HepG2 (cell line): Measurements from ENCODE around the gene FITM1. TPM values are rescaled to one million over a fixed set of nuclear protein-coding genes. Genes with fewer than 3 reads are reported as not detected.

Experiments used
- ETV6 ChIP-seq: sonication (generic); formaldehyde crosslinking; conservative IDR thresholded peaks from 2 replicates; pipeline ENCODE4 v1.4.0; 2020; ENCODE audit warnings: missing genetic modification reagents
- GPBP1L1 ChIP-seq: sonication (generic); formaldehyde crosslinking; IDR thresholded peaks from 2 replicates; pipeline ENCODE4 v1.5.0; 2020; ENCODE audit warnings: mild to moderate bottlenecking, missing genetic modification reagents
- HDAC2 ChIP-seq: sonication (generic); formaldehyde crosslinking; IDR thresholded peaks from 2 replicates; pipeline ENCODE4 v1.4.0; 2020; ENCODE audit warnings: missing genetic modification reagents
- MED8 ChIP-seq: sonication (generic); formaldehyde crosslinking; IDR thresholded peaks from 2 replicates; pipeline ENCODE4 v1.8.1; 2023; ENCODE audit warnings: mild to moderate bottlenecking, missing genetic modification reagents; ENCODE audit not compliant: insufficient replicate concordance
- ZNF235 ChIP-seq: sonication (generic); formaldehyde crosslinking; IDR thresholded peaks from 2 replicates; pipeline ENCODE4 v1.8.1; 2023; ENCODE audit warnings: mild to moderate bottlenecking, missing genetic modification reagents, borderline replicate concordance
- ZNF24 ChIP-seq: fragments of 450-650 bp; IDR thresholded peaks from 2 replicates; pipeline ENCODE4 v1.6.1; 2017; ENCODE audit warnings: antibody characterized with exemption, mild to moderate bottlenecking
- ZNF770 ChIP-seq: sonication (generic); formaldehyde crosslinking; IDR thresholded peaks from 2 replicates; pipeline ENCODE4 v1.5.0; 2020; ENCODE audit warnings: mild to moderate bottlenecking, missing genetic modification reagents
- ZSCAN22 ChIP-seq: sonication (generic); formaldehyde crosslinking; IDR thresholded peaks from 2 replicates; pipeline ENCODE4 v1.4.0; 2020; ENCODE audit warnings: mild to moderate bottlenecking, missing genetic modification reagents
- ZSCAN5A ChIP-seq: sonication (generic); formaldehyde crosslinking; IDR thresholded peaks from 2 replicates; pipeline ENCODE4 v1.8.0; 2022; ENCODE audit warnings: mild to moderate bottlenecking, missing genetic modification reagents, borderline replicate concordance
- ZZZ3 ChIP-seq: sonication (generic); formaldehyde crosslinking; IDR thresholded peaks from 2 replicates; pipeline ENCODE4 v1.4.0; 2020; ENCODE audit warnings: missing genetic modification reagents, mild to moderate bottlenecking, borderline replicate concordance
- polyA plus RNA-seq, 8 experiments: library from polyadenylated mRNA; depleted of rRNA in 3 of 8; stranded (reverse) in 7 of 8; unstranded in 1 of 8; fragments of >200 nt; fragmentation: Illumina TruSeq in 4 of 8; extraction: Trizol in 4 of 8; gene quantifications; 2 replicates each; pipeline versions ENCODE4 v1.2.1 to v1.2.3, GENCODE V29; 2011 to 2016; ENCODE audit warnings: low read depth in 4 of 8, missing spikeins in 1 of 8, mixed read lengths in 1 of 8; ENCODE audit not compliant: insufficient read depth in 1 of 8
- total RNA-seq, 5 experiments: library from RNA; depleted of rRNA; stranded (reverse); fragments of >200 nt; fragmentation: Illumina TruSeq; extraction: Trizol; gene quantifications; 2 replicates each; pipeline ENCODE4 v1.2.3, GENCODE V29; 2016; ENCODE audit warnings: low read depth in 1 of 5
- TF ChIP-seq, protein P1 (sequence below): sonication (generic); formaldehyde crosslinking; IDR thresholded peaks from 2 replicates; pipeline ENCODE4 v1.4.0; 2020; ENCODE audit warnings: missing genetic modification reagents
- TF ChIP-seq, protein P2 (sequence below): sonication (generic); formaldehyde crosslinking; IDR thresholded peaks from 2 replicates; pipeline ENCODE4 v1.5.0; 2020; ENCODE audit warnings: mild to moderate bottlenecking, missing genetic modification reagents, borderline replicate concordance
- TF ChIP-seq, protein P3 (sequence below): conservative IDR thresholded peaks from 2 replicates; pipeline ENCODE4 v1.6.1; 2018; ENCODE audit warnings: missing genetic modification reagents

FITM1 gene
- total and polyA plus RNA-seq, 2 of the 13 experiments (the other 11 are each of a cell fraction or from before 2014, with no cell fraction given), result 2.7 to 5.8 TPM

GRCh38 chr14:24130717-24131548 lies 474 bp downstream of the FITM1 start (continued):
- TF ChIP-seq ZNF770 (CRISPR knock-in tag), result no peak
- TF ChIP-seq ZSCAN22 (CRISPR knock-in tag), result no peak
- no peak for TF ChIP-seq ZSCAN5A (CRISPR knock-in tag)
- TF ChIP-seq HDAC2 (CRISPR knock-in tag), result 0 out of 2 replicates have a peak, but pooled peaks have one; percentile 24
- TF ChIP-seq, protein P1, sequence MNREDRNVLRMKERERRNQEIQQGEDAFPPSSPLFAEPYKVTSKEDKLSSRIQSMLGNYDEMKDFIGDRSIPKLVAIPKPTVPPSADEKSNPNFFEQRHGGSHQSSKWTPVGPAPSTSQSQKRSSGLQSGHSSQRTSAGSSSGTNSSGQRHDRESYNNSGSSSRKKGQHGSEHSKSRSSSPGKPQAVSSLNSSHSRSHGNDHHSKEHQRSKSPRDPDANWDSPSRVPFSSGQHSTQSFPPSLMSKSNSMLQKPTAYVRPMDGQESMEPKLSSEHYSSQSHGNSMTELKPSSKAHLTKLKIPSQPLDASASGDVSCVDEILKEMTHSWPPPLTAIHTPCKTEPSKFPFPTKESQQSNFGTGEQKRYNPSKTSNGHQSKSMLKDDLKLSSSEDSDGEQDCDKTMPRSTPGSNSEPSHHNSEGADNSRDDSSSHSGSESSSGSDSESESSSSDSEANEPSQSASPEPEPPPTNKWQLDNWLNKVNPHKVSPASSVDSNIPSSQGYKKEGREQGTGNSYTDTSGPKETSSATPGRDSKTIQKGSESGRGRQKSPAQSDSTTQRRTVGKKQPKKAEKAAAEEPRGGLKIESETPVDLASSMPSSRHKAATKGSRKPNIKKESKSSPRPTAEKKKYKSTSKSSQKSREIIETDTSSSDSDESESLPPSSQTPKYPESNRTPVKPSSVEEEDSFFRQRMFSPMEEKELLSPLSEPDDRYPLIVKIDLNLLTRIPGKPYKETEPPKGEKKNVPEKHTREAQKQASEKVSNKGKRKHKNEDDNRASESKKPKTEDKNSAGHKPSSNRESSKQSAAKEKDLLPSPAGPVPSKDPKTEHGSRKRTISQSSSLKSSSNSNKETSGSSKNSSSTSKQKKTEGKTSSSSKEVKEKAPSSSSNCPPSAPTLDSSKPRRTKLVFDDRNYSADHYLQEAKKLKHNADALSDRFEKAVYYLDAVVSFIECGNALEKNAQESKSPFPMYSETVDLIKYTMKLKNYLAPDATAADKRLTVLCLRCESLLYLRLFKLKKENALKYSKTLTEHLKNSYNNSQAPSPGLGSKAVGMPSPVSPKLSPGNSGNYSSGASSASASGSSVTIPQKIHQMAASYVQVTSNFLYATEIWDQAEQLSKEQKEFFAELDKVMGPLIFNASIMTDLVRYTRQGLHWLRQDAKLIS (CRISPR knock-in tag), result no peak
- TF ChIP-seq MED8 (CRISPR knock-in tag), result no peak
- TF ChIP-seq ZNF24, result no peak
- TF ChIP-seq GPBP1L1 (CRISPR knock-in tag), result no peak
- TF ChIP-seq, protein P2, sequence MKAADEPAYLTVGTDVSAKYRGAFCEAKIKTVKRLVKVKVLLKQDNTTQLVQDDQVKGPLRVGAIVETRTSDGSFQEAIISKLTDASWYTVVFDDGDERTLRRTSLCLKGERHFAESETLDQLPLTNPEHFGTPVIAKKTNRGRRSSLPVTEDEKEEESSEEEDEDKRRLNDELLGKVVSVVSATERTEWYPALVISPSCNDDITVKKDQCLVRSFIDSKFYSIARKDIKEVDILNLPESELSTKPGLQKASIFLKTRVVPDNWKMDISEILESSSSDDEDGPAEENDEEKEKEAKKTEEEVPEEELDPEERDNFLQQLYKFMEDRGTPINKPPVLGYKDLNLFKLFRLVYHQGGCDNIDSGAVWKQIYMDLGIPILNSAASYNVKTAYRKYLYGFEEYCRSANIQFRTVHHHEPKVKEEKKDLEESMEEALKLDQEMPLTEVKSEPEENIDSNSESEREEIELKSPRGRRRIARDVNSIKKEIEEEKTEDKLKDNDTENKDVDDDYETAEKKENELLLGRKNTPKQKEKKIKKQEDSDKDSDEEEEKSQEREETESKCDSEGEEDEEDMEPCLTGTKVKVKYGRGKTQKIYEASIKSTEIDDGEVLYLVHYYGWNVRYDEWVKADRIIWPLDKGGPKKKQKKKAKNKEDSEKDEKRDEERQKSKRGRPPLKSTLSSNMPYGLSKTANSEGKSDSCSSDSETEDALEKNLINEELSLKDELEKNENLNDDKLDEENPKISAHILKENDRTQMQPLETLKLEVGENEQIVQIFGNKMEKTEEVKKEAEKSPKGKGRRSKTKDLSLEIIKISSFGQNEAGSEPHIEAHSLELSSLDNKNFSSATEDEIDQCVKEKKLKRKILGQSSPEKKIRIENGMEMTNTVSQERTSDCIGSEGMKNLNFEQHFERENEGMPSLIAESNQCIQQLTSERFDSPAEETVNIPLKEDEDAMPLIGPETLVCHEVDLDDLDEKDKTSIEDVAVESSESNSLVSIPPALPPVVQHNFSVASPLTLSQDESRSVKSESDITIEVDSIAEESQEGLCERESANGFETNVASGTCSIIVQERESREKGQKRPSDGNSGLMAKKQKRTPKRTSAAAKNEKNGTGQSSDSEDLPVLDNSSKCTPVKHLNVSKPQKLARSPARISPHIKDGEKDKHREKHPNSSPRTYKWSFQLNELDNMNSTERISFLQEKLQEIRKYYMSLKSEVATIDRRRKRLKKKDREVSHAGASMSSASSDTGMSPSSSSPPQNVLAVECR (CRISPR knock-in tag), result peak; percentile 89
- no peak for TF ChIP-seq ZZZ3 (CRISPR knock-in tag)
- TF ChIP-seq, protein P3, sequence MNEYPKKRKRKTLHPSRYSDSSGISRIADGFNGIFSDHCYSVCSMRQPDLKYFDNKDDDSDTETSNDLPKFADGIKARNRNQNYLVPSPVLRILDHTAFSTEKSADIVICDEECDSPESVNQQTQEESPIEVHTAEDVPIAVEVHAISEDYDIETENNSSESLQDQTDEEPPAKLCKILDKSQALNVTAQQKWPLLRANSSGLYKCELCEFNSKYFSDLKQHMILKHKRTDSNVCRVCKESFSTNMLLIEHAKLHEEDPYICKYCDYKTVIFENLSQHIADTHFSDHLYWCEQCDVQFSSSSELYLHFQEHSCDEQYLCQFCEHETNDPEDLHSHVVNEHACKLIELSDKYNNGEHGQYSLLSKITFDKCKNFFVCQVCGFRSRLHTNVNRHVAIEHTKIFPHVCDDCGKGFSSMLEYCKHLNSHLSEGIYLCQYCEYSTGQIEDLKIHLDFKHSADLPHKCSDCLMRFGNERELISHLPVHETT (CRISPR knock-in tag), result no peak; the same call in 1 of the 2 replicates
- no peak; the same call in 1 of the 2 replicates for TF ChIP-seq ETV6 (CRISPR knock-in tag)
- TF ChIP-seq ZNF235 (CRISPR knock-in tag), result no peak
